A172 (cell line): ENCODE results near the gene OR1G1. TPM values are rescaled to one million over a fixed set of nuclear protein-coding genes. Genes with fewer than 3 reads are reported as not detected.
"Not testable (repeated sequence)": the region's sequence is repeated elsewhere in the genome, so short reads cannot be mapped to it uniquely, and the experiment has no call there.

Experiments
- DNase-seq: peaks from one replicate; pipeline ENCODE4 v3.0.0-alpha.2; 2015; ENCODE audit warnings: low spot score
- total RNA-seq: library from RNA; depleted of rRNA; stranded (reverse); fragments of >200 nt; shearing (Covaris generic); gene quantifications from 2 replicates; pipeline ENCODE4 v1.2.3, GENCODE V29; 2014; rRNA removed

Gene OR1G1
- total RNA-seq: not detected in 2 replicates

DNA sequence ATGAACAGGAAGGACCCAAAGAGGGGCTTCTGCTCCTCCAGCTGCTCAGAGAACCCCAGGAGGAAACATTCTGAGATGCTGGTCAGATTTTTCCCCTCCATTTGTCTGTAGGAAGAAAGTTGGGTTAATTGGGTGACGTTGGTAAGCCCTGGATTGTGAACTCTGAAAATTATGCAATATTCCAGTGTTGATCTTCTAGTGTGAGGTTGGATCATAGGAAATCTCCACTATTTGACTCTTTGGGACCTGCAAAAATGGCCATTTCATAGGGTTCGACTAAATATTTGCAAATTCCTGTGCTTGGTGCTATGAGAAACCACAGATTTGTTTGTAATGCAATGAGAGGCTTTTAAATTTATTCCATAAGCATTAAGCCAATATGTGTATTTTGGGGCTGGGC is at the start of gene OR1G1:
Gene OR1G1, minus strand, starts transcription at position 101 of the 400 bp plus-strand sequence. Its CDS starts 0 bp downstream, at position 101.
- no peak for DNase-seq

GRCh38 chr17:3167574-3167973 is 40.2 kb upstream of the OR1G1 start:
- no peak for DNase-seq

- DNase-seq: no peak
These were observed 29.9 kb upstream of the OR1G1 start for GRCh38 chr17:3157218-3157617.

DNA sequence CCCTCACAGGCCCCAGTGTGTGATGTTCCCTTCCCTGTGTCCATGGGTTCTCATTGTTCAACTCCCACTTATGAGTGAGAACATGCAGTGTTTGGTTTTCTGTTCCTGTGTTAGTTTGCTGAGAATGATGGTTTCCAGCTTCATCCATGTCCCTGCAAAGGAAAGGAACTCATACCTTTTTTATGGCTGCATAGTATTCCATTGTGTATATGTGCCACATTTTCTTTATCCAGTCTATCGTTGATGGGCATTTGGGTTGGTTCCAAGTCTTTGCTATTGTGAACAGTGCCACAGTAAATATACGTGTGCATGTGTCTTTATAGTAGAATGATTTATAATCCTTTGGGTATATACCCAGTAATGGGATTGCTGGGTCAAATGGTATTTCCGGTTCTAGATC is 10.1 kb upstream of the OR1G1 start:
- DNase-seq: not testable (repeated sequence)

DNA sequence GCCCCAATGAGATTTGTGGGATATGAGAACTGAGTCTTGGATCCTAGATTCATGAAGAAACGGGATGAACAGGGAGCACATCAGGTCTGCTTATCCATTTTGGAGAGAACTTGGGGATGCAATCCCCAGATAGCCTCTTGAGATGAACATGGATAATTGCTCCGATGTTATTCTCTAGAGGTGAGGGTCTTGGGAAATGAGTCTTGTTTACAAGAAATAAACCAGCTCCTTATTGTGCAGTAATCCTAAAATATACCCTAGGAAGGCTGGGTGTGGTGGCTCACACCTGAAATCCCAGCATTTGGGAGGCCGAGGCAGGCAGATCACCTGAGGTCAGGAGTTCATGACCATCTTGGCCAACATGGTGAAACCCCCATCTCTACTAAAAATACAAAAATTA is 23.0 kb downstream of the OR1G1 start, which contains the start of gene OR1D2:
Gene OR1D2, minus strand, starts transcription at position 101 of the 400 bp plus-strand sequence. CDS start 11,426 bp downstream, outside the sequence.
- no peak for DNase-seq

Other genes starting within 250 kb of the OR1G1 start
- not detected in 2 replicates for gene OR1D5, start 63.9 kb downstream of the OR1G1 start, total RNA-seq
- gene OR1D2, start 23.1 kb downstream of the OR1G1 start, total RNA-seq: not detected in 2 replicates
- gene OR1A2, start 70.0 kb upstream of the OR1G1 start, total RNA-seq: not detected in 2 replicates
- gene OR1A1, start 80.1 kb upstream of the OR1G1 start, total RNA-seq: not detected in 2 replicates
- gene OR3A1, start 170.8 kb upstream of the OR1G1 start, total RNA-seq: not detected in 2 replicates